Tibial nerve (tissue), 3 donors: Measurements from ENCODE around the gene IFITM5.

Source experiments
- CTCF ChIP-seq, 5 experiments: fragments of 200-600 bp in 3 of 5; fragments of 450-650 bp in 2 of 5; sonication (generic) in 3 of 5; IDR thresholded peaks; one replicate each; pipeline ENCODE4 v1.5.1; 2016 to 2019; ENCODE audit warnings: antibody characterized with exemption in 5 of 5, mild to moderate bottlenecking in 3 of 5, moderate library complexity in 2 of 5
- POLR2A ChIP-seq, 2 donors: fragments of 450-650 bp; IDR thresholded peaks; one replicate each; pipeline ENCODE4 v1.6.1; 2017; ENCODE audit warnings: antibody characterized with exemption in 2 of 2, mild to moderate bottlenecking in 2 of 2, moderate library complexity in 2 of 2

GRCh38 chr11:293271-293851, 6.0 kb downstream of the IFITM5 start:
- TF ChIP-seq CTCF (IDR thresholded peaks at IDR 0.05) = no peak
- no peak for TF ChIP-seq POLR2A (IDR thresholded peaks at IDR 0.05)
